22Rv1 (cell line): Measurements from ENCODE around the gene RSPO1.

ENCODE experiments used
- ZFX ChIP-seq: fragments of 450-650 bp; IDR thresholded peaks from 2 replicates; pipeline ENCODE4 v1.6.1; 2017; ENCODE audit warnings: antibody characterized with exemption, borderline replicate concordance
- TF ChIP-seq, protein P1 (sequence below): fragments of 450-650 bp; IDR thresholded peaks from 2 replicates; pipeline ENCODE4 v1.5.1; 2017; ENCODE audit warnings: mild to moderate bottlenecking

DNA sequence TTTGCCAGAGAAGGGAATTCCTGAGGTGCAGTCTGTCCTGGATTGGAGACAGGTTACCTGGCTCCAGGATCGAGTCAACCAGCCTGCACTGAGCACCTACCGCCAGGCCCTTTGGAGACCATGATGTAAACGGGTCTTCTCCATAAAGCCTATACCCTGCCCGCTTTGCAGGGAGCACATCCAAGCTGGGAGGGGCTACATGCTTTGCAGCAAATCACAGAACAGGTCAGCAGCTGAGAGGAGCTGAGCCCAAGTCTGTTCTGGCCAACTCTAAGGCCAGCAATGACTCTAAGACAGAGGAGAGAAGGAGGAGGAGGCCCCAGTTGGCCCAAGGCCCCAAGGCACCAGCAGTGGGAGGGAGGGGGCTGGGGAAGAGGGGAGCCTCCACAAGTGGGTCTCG is 15.5 kb upstream of the RSPO1 start:
- TF ChIP-seq, protein P1, sequence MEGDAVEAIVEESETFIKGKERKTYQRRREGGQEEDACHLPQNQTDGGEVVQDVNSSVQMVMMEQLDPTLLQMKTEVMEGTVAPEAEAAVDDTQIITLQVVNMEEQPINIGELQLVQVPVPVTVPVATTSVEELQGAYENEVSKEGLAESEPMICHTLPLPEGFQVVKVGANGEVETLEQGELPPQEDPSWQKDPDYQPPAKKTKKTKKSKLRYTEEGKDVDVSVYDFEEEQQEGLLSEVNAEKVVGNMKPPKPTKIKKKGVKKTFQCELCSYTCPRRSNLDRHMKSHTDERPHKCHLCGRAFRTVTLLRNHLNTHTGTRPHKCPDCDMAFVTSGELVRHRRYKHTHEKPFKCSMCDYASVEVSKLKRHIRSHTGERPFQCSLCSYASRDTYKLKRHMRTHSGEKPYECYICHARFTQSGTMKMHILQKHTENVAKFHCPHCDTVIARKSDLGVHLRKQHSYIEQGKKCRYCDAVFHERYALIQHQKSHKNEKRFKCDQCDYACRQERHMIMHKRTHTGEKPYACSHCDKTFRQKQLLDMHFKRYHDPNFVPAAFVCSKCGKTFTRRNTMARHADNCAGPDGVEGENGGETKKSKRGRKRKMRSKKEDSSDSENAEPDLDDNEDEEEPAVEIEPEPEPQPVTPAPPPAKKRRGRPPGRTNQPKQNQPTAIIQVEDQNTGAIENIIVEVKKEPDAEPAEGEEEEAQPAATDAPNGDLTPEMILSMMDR, result no peak
- TF ChIP-seq ZFX, result no peak
